Heart left ventricle (tissue), 13 donors: Measurements from ENCODE around the gene MIB1.

Experiments used
- CTCF ChIP-seq, 12 donors: fragments of 200-600 bp; sonication (generic) in 4 of 12; IDR thresholded peaks; one replicate each; pipeline versions ENCODE4 v1.5.0 to v1.8.0; 2018 to 2022; ENCODE audit warnings: antibody characterized with exemption in 12 of 12, mild to moderate bottlenecking in 5 of 12
- POLR2A ChIP-seq, 2 donors: fragments of 450-650 bp; IDR thresholded peaks; one replicate each; pipeline ENCODE4 v1.6.1; 2017; ENCODE audit warnings: antibody characterized with exemption in 2 of 2, mild to moderate bottlenecking in 2 of 2, moderate library complexity in 2 of 2
- donor health status: ischemic (EF 13 %, LVEDD 7.1; RV severe dilation, severe dysfunction).
- donor health status: DM: no; HTN: yes; CAD: no.
- donor health status: DM: no; HTN: no; CAD: no.
- donor health status: ischemic (EF 25% LVEDD 6.9; RV normal size, moderate dysfunction).
- donor health status: ischemic (EF 25% LVEDD 5.7; RV mildly dilated, moderate dysfunction).
- donor health status: ischemic (EF 35%, LVEDD 5.7; RV mildly dilated, moderate dysfunction).
- donor health status: nonischemic (EF 11% LVEDD 7.7; RV severe dilation, severe dysfunction).
- donor health status: DM: yes; HTN: yes; CAD: no.
- donor health status: PGD.
- donor health status: ischemic (EF 29% LVEDD 5.4; RV normal size, mild dysfunction).
- donor health status: nonischemic (EF 23%, LVEDD 6.1; RV moderate dilation, normal function).

GRCh38 chr18:21809725-21810124 lies 69.1 kb downstream of the MIB1 start:
- no peak for TF ChIP-seq CTCF (IDR thresholded peaks at IDR 0.05)
- no peak for TF ChIP-seq POLR2A (IDR thresholded peaks at IDR 0.05)
